ENCODE results near the gene AGFG2. TPM values are rescaled to one million over a fixed set of nuclear protein-coding genes. Genes with fewer than 3 reads are reported as not detected.

Gene AGFG2, protein sequence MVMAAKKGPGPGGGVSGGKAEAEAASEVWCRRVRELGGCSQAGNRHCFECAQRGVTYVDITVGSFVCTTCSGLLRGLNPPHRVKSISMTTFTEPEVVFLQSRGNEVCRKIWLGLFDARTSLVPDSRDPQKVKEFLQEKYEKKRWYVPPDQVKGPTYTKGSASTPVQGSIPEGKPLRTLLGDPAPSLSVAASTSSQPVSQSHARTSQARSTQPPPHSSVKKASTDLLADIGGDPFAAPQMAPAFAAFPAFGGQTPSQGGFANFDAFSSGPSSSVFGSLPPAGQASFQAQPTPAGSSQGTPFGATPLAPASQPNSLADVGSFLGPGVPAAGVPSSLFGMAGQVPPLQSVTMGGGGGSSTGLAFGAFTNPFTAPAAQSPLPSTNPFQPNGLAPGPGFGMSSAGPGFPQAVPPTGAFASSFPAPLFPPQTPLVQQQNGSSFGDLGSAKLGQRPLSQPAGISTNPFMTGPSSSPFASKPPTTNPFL
- total RNA-seq (ENCODE audit: unreplicated experiment) = 48.6 TPM
- long read RNA-seq, full-length matches to known transcripts = 1 of 6 reads
- long read RNA-seq, partial matches to known transcripts = 4 of 6 reads
- long read RNA-seq, other reads (novel, unspliced or antisense) = 1 of 6 reads

- peaks cover 7% of the 10 kb centered on the region for H3K27me3 Mint-ChIP-seq (ENCODE audit: unreplicated experiment)
- H3K9me3 Mint-ChIP-seq (ENCODE audit: unreplicated experiment) = no peaks in the 10 kb centered on the region
- H3K4me1 Mint-ChIP-seq (ENCODE audit: unreplicated experiment) = peaks cover 23% of the 10 kb centered on the region
- H3K36me3 Mint-ChIP-seq (ENCODE audit: low read depth, unreplicated experiment) = peaks cover 5% of the 10 kb centered on the region
- peak within 1 kb of the TSS; percentile 68 for H3K27ac Mint-ChIP-seq (ENCODE audit: unreplicated experiment)
- H3K4me3 Mint-ChIP-seq (ENCODE audit: unreplicated experiment) = peak within 1 kb of the TSS; percentile 94
- peak; percentile 100 for DNase-seq (ENCODE audit: low spot score)
- TF ChIP-seq, protein P1, sequence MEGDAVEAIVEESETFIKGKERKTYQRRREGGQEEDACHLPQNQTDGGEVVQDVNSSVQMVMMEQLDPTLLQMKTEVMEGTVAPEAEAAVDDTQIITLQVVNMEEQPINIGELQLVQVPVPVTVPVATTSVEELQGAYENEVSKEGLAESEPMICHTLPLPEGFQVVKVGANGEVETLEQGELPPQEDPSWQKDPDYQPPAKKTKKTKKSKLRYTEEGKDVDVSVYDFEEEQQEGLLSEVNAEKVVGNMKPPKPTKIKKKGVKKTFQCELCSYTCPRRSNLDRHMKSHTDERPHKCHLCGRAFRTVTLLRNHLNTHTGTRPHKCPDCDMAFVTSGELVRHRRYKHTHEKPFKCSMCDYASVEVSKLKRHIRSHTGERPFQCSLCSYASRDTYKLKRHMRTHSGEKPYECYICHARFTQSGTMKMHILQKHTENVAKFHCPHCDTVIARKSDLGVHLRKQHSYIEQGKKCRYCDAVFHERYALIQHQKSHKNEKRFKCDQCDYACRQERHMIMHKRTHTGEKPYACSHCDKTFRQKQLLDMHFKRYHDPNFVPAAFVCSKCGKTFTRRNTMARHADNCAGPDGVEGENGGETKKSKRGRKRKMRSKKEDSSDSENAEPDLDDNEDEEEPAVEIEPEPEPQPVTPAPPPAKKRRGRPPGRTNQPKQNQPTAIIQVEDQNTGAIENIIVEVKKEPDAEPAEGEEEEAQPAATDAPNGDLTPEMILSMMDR (IDR thresholded peaks at IDR 0.05; ENCODE audit: unreplicated experiment) = no peak
These were observed at the start of gene AGFG2 for GRCh38 chr7:100538654-100539435. Gene AGFG2 (plus strand): TSS chr7:100539203. CDS start chr7:100539347, 144 bp downstream.

- H3K4me1 Mint-ChIP-seq (ENCODE audit: unreplicated experiment) = peaks cover 4% of the 10 kb centered on the region
- H3K9me3 Mint-ChIP-seq (ENCODE audit: unreplicated experiment) = no peaks in the 10 kb centered on the region
- peaks cover 8% of the 10 kb centered on the region for H3K36me3 Mint-ChIP-seq (ENCODE audit: low read depth, unreplicated experiment)
- peak overlapping the region; percentile 78 for H3K27ac Mint-ChIP-seq (ENCODE audit: unreplicated experiment)
- no peak overlapping the region for H3K4me3 Mint-ChIP-seq (ENCODE audit: unreplicated experiment)
- peaks cover 20% of the 10 kb centered on the region for H3K27me3 Mint-ChIP-seq (ENCODE audit: unreplicated experiment)
- DNase-seq (ENCODE audit: low spot score) = peak; percentile 67
- TF ChIP-seq, protein P1 (IDR thresholded peaks at IDR 0.05; ENCODE audit: unreplicated experiment) = no peak
These were observed 49.2 kb upstream of the AGFG2 start for GRCh38 chr7:100489824-100490223.

- Mint-ChIP-seq H3K27ac (ENCODE audit: unreplicated experiment) (no peak overlapping the region), H3K9me3 (ENCODE audit: unreplicated experiment) (no peaks in the 10 kb centered on the region), H3K36me3 (ENCODE audit: low read depth, unreplicated experiment) (peaks cover 8% of the 10 kb centered on the region), H3K4me3 (ENCODE audit: unreplicated experiment) (no peak overlapping the region), H3K27me3 (ENCODE audit: unreplicated experiment) (peaks cover 19% of the 10 kb centered on the region), H3K4me1 (ENCODE audit: unreplicated experiment) (peaks cover 4% of the 10 kb centered on the region)
- TF ChIP-seq, protein P1 (IDR thresholded peaks at IDR 0.05; ENCODE audit: unreplicated experiment) = no peak
- no peak for DNase-seq (ENCODE audit: low spot score)
These were observed 48.4 kb upstream of the AGFG2 start for GRCh38 chr7:100490483-100491191.

GRCh38 chr7:100491192-100491578 lies 47.8 kb upstream of the AGFG2 start:
- H3K4me1 Mint-ChIP-seq (ENCODE audit: unreplicated experiment) = peaks cover 4% of the 10 kb centered on the region
- peaks cover 17% of the 10 kb centered on the region for H3K27me3 Mint-ChIP-seq (ENCODE audit: unreplicated experiment)
- TF ChIP-seq, protein P1 (IDR thresholded peaks at IDR 0.05; ENCODE audit: unreplicated experiment) = no peak
- H3K9me3 Mint-ChIP-seq (ENCODE audit: unreplicated experiment) = no peaks in the 10 kb centered on the region
- H3K4me3 Mint-ChIP-seq (ENCODE audit: unreplicated experiment) = no peak overlapping the region
- no peak overlapping the region for H3K27ac Mint-ChIP-seq (ENCODE audit: unreplicated experiment)
- no peak for DNase-seq (ENCODE audit: low spot score)
- peaks cover 5% of the 10 kb centered on the region for H3K36me3 Mint-ChIP-seq (ENCODE audit: low read depth, unreplicated experiment)
